ENCODE data around the gene MRPL49.
A peak's percentile ranks its signal among the peaks of the same experiment; 100 is the strongest.
"Not testable (repeated sequence)": the region's sequence is repeated elsewhere in the genome, so short reads cannot be mapped to it uniquely, and the experiment has no call there.

Gene MRPL49

GRCh38 chr11:65134240-65134951 lies 12.3 kb downstream of the MRPL49 start, which contains the start of gene SYVN1:
TSS of gene SYVN1 (minus strand) at chr11:65134519. CDS start at chr11:65133601, 918 bp downstream.
- DNase-seq: peak; percentile 77 to 92

GRCh38 chr11:65134952-65135632 lies 13.0 kb downstream of the MRPL49 start:
- peak; percentile 92 to 95 for DNase-seq

GRCh38 chr11:65135633-65136145 lies 13.6 kb downstream of the MRPL49 start:
- DNase-seq: no peak

GRCh38 chr11:65136515-65137096 lies 14.5 kb downstream of the MRPL49 start:
- DNase-seq: no peak

GRCh38 chr11:65141896-65142494 lies 19.9 kb downstream of the MRPL49 start:
- no peak for DNase-seq

- no peak for DNase-seq
Measured at GRCh38 chr11:65147352-65148075, 25.4 kb downstream of the MRPL49 start.

GRCh38 chr11:65148657-65149056 lies 26.5 kb downstream of the MRPL49 start:
- DNase-seq: no peak

GRCh38 chr11:65150131-65150508 lies 28.0 kb downstream of the MRPL49 start:
- not testable (repeated sequence) for DNase-seq

- peak in 1 of 2 experiments; percentile 59 for DNase-seq
Measured at GRCh38 chr11:65150509-65151299, 28.6 kb downstream of the MRPL49 start.

GRCh38 chr11:65151331-65151899 lies 29.3 kb downstream of the MRPL49 start:
- no peak for DNase-seq

- no peak for DNase-seq
Measured at GRCh38 chr11:65152122-65152521, 30.0 kb downstream of the MRPL49 start.

- DNase-seq: no peak
Measured at GRCh38 chr11:65156256-65156655, 34.1 kb downstream of the MRPL49 start.

- DNase-seq: no peak
Measured at GRCh38 chr11:65156926-65157325, 34.8 kb downstream of the MRPL49 start.

- no peak for DNase-seq
Measured at GRCh38 chr11:65157336-65157735, 35.2 kb downstream of the MRPL49 start.

- DNase-seq: no peak
Measured at GRCh38 chr11:65159012-65159411, 36.9 kb downstream of the MRPL49 start.

GRCh38 chr11:65160643-65161042 lies 38.5 kb downstream of the MRPL49 start:
- DNase-seq: no peak

GRCh38 chr11:65163684-65164083 lies 41.6 kb downstream of the MRPL49 start:
- DNase-seq: no peak

GRCh38 chr11:65165410-65166317 lies 43.5 kb downstream of the MRPL49 start:
- DNase-seq: no peak

GRCh38 chr11:65166893-65167292 lies 44.8 kb downstream of the MRPL49 start:
- DNase-seq: no peak

GRCh38 chr11:65167656-65168055 lies 45.5 kb downstream of the MRPL49 start:
- DNase-seq: no peak
